ENCODE results near the gene MIB1. TPM values are rescaled to one million over a fixed set of nuclear protein-coding genes. Genes with fewer than 3 reads are reported as not detected.

The MIB1 gene
- total RNA-seq, 1 experiment from 2014 or later: 48.8 TPM

DNA sequence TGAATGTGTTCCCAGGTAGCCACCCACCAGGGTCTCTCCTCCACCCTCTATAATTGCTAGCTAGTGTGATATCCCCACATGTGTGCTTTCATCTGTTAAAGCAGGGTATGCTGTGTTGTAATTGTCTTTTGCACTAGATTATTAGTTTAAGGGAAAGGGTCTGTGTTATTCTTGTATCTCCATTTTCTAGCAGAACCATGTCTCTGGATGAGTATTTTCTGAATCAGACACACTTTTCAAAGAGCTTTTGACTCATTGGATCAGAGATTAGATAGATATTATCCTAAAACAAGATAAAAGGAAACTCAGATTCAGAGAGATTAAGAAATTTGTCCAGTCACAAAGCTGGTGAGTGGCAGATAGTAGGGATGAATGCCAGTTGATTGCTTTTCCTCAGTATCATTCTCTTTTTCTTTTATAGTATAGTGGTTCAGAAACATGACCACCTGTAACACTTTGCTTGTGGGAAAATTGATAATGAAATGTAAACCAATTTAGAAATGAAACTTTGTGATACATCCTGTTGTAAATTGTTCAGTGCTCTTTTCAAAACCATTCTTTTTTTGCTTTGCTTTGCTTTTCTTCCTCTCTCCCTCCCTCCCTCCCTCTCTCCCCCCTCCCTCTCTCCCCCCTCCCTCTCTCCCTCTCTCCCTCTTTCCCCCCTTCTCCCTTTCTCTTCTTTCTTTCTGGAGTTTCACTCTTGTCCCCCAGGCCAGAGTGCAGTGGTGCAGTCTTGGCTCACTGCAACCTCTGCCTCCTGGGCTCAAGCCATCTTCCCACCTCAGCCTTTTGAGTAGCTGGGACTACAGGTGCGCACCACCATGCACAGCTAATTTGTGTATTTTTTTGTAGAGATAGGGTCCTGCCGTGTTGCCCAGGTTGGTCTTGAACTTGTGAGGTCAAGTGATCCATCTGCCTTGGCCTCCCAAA lies 7.4 kb downstream of the MIB1 start:
- Histone ChIP-seq H3K56ac (ENCODE audit: insufficient read length, low read depth, low read length) (no peak overlapping the region), H3K9ac (ENCODE audit: extremely low read depth, insufficient read length, low read length) (no peak overlapping the region), H3K4ac (ENCODE audit: low read depth, low read length) (no peak overlapping the region), H3K23ac (ENCODE audit: insufficient read length, low read depth, low read length) (no peak overlapping the region), H3K18ac (ENCODE audit: insufficient read length, low read depth, low read length) (no peak overlapping the region), H3K9me3 (ENCODE audit: control insufficient read depth, low read depth, low read length) (no peaks in the 10 kb centered on the region), H2BK5ac (ENCODE audit: insufficient read length, low read length) (no peak overlapping the region), H2BK20ac (ENCODE audit: low read depth, low read length, poor library complexity, severe bottlenecking) (no peak overlapping the region), H3K27ac (ENCODE audit: insufficient read length, low read depth, low read length) (no peak overlapping the region), H3T11ph (ENCODE audit: low read length) (no peak overlapping the region), H2BK120ac (ENCODE audit: low read depth, low read length, poor library complexity, severe bottlenecking) (no peak overlapping the region), H4K5ac (ENCODE audit: insufficient read length, low read depth, low read length) (no peak overlapping the region), H2BK15ac (ENCODE audit: low read depth, low read length) (no peak overlapping the region), H2AK5ac (ENCODE audit: insufficient read length, low read length) (no peak overlapping the region), H3K14ac (ENCODE audit: insufficient read depth, low read length) (no peak overlapping the region), H3K4me2 (ENCODE audit: insufficient read depth, insufficient read length, low read length) (no peak overlapping the region), H2BK12ac (ENCODE audit: insufficient read length, low read depth, low read length) (no peak overlapping the region), H4K8ac (replicated peaks; ENCODE audit: insufficient read length, low read depth, low read length) (no peak overlapping the region), H3K79me1 (ENCODE audit: insufficient read depth, low read depth, low read length, poor library complexity, severe bottlenecking) (no peaks in the 10 kb centered on the region), H4K20me1 (ENCODE audit: control insufficient read depth, insufficient read depth, insufficient read length) (no peaks in the 10 kb centered on the region), H4K91ac (ENCODE audit: insufficient read length, low read depth, low read length) (no peak overlapping the region), H2AFZ (ENCODE audit: low read length) (no peak overlapping the region), H3K23me2 (ENCODE audit: insufficient read length, low read depth, low read length, poor library complexity, severe bottlenecking) (no peaks in the 10 kb centered on the region), H3K4me1 (ENCODE audit: insufficient read depth, low read length) (no peaks in the 10 kb centered on the region), H3K27me3 (ENCODE audit: insufficient read depth, low read length) (no peaks in the 10 kb centered on the region), H3K79me2 (ENCODE audit: insufficient read depth, low read length) (peaks cover 32% of the 10 kb centered on the region; the same call in 1 of the 2 replicates)
- Mint-ChIP-seq H3K27ac (peak overlapping the region in 2 of 3 experiments; percentile 62 to 92; a peak in 3 of 7 replicates), H3K27me3 (ENCODE audit: low read depth) (no peaks in the 10 kb centered on the region), H3K4me3 (no peak overlapping the region), H3K36me3 (ENCODE audit: insufficient read depth in 1 of 3, low read depth in 3 of 3) (peaks cover 0 to 5% (median 2%) of the 10 kb centered on the region in 3 experiments; a peak in 2 of 7 replicates), H3K9me3 (no peaks in the 10 kb centered on the region), H3K4me1 (peaks cover 42 to 50% of the 10 kb centered on the region in 2 experiments)
- WGBS (ENCODE audit: extremely low coverage, insufficient read length, low lambda C conversion rate): no CpG with 5 or more reads among the region's 2 CpGs
- DNase-seq: no peak
- TF ChIP-seq, protein P1, sequence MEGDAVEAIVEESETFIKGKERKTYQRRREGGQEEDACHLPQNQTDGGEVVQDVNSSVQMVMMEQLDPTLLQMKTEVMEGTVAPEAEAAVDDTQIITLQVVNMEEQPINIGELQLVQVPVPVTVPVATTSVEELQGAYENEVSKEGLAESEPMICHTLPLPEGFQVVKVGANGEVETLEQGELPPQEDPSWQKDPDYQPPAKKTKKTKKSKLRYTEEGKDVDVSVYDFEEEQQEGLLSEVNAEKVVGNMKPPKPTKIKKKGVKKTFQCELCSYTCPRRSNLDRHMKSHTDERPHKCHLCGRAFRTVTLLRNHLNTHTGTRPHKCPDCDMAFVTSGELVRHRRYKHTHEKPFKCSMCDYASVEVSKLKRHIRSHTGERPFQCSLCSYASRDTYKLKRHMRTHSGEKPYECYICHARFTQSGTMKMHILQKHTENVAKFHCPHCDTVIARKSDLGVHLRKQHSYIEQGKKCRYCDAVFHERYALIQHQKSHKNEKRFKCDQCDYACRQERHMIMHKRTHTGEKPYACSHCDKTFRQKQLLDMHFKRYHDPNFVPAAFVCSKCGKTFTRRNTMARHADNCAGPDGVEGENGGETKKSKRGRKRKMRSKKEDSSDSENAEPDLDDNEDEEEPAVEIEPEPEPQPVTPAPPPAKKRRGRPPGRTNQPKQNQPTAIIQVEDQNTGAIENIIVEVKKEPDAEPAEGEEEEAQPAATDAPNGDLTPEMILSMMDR (conservative IDR thresholded peaks at IDR 0.05): no peak

Data from H9 (cell line).